ENCODE data around the gene SERGEF. TPM values are rescaled to one million over a fixed set of nuclear protein-coding genes. Genes with fewer than 3 reads are reported as not detected.

Gene SERGEF
- total RNA-seq, result 33.2 TPM
- 63.0 TPM for polyA plus RNA-seq (ENCODE audit: insufficient read depth, low read depth, low replicate concordance)
- long read RNA-seq, donor 1, partial matches to known transcripts, result 0 of 2 reads
- long read RNA-seq, donor 1, other reads (novel, unspliced or antisense), result 0 of 2 reads
- long read RNA-seq, donor 2, partial matches to known transcripts, result 0 of 4 reads
- long read RNA-seq, donor 2, other reads (novel, unspliced or antisense), result 0 of 4 reads
- long read RNA-seq, donor 3, partial matches to known transcripts, result 0 of 1 reads
- long read RNA-seq, donor 3, other reads (novel, unspliced or antisense), result 0 of 1 reads
- long read RNA-seq, donor 4, partial matches to known transcripts, result 0 of 3 reads
- long read RNA-seq, donor 4, other reads (novel, unspliced or antisense), result 0 of 3 reads
- long read RNA-seq, donor 5, result 0 reads
- long read RNA-seq, donor 6, partial matches to known transcripts, result 0 of 2 reads
- long read RNA-seq, donor 6, other reads (novel, unspliced or antisense), result 0 of 2 reads
- long read RNA-seq, donor 7, transcript SERGEF-201 (11 exons, 1,566 nt), result major isoform, 5 of 17 reads
- long read RNA-seq, donor 7, partial matches to known transcripts, result 2 of 17 reads
- long read RNA-seq, donor 7, other reads (novel, unspliced or antisense), result 8 of 17 reads
- long read RNA-seq, donor 8, partial matches to known transcripts, result 0 of 1 reads
- long read RNA-seq, donor 8, other reads (novel, unspliced or antisense), result 0 of 1 reads
- long read RNA-seq, donor 9, partial matches to known transcripts, result 0 of 1 reads
- long read RNA-seq, donor 9, other reads (novel, unspliced or antisense), result 0 of 1 reads
- long read RNA-seq, donor 10, result 0 reads

- Histone ChIP-seq H3K27me3 (ENCODE audit: control insufficient read depth, insufficient read depth, low read length) (no peaks in the 10 kb centered on the region), H3K36me3 (ENCODE audit: control insufficient read depth in 2 of 3, insufficient read depth in 3 of 3, low read length in 3 of 3) (no peaks in the 10 kb centered on the region), H3K27ac (ENCODE audit: low read depth in 2 of 2, low read length in 2 of 2) (peak within 1 kb of the TSS; percentile 42 to 74), H3K4me1 (ENCODE audit: control insufficient read depth in 2 of 3, insufficient read depth in 2 of 3, low read depth in 1 of 3, low read length in 3 of 3) (peaks cover 0 to 5% (median 0%) of the 10 kb centered on the region in 3 donors), H3K9me3 (ENCODE audit: control insufficient read depth in 2 of 3, insufficient read depth in 1 of 3, low read length in 3 of 3) (no peaks in the 10 kb centered on the region), H3K4me3 (ENCODE audit: low read length in 3 of 3) (peak within 1 kb of the TSS; percentile 72 to 95 (median 84)), H3K9ac (ENCODE audit: low read length in 3 of 3) (peak within 1 kb of the TSS; percentile 50 to 87 (median 71))
- DNase-seq, result peak; percentile 87 to 98 (median 92)
- no peak for TF ChIP-seq CTCF (IDR thresholded peaks at IDR 0.05; ENCODE audit: borderline replicate concordance, extremely low read depth, insufficient read depth)
- FAIRE-seq, result no peak
- intact Hi-C loops (cut with DNase I), result no loop called here
These were observed at the start of gene SERGEF for GRCh38 chr11:18012906-18013781. Gene SERGEF (minus strand): TSS chr11:18013047. CDS start chr11:18013010, 37 bp downstream.

- no peak for TF ChIP-seq CTCF (IDR thresholded peaks at IDR 0.05; ENCODE audit: borderline replicate concordance, extremely low read depth, insufficient read depth)
- no peak overlapping the region for H3K27ac ChIP-seq (ENCODE audit: low read depth in 2 of 2, low read length in 2 of 2)
- H3K9me3 ChIP-seq (ENCODE audit: control insufficient read depth in 2 of 3, insufficient read depth in 1 of 3, low read length in 3 of 3), result no peaks in the 10 kb centered on the region
- no peaks in the 10 kb centered on the region for H3K36me3 ChIP-seq (ENCODE audit: control insufficient read depth in 2 of 3, insufficient read depth in 3 of 3, low read length in 3 of 3)
- H3K9ac ChIP-seq (ENCODE audit: low read length in 3 of 3), result no peak overlapping the region
- intact Hi-C loops (cut with DNase I), result no loop called here
- no peak for FAIRE-seq
- no peaks in the 10 kb centered on the region for H3K27me3 ChIP-seq (ENCODE audit: control insufficient read depth, insufficient read depth, low read length)
- no peak for DNase-seq
- no peak overlapping the region for H3K4me3 ChIP-seq (ENCODE audit: low read length in 3 of 3)
- no peaks in the 10 kb centered on the region for H3K4me1 ChIP-seq (ENCODE audit: control insufficient read depth in 2 of 3, insufficient read depth in 2 of 3, low read depth in 1 of 3, low read length in 3 of 3)
These were observed 48.5 kb upstream of the SERGEF start for GRCh38 chr11:18061351-18061750.

- H3K4me3 ChIP-seq (ENCODE audit: low read length in 3 of 3), result no peak overlapping the region
- no peak overlapping the region for H3K9ac ChIP-seq (ENCODE audit: low read length in 3 of 3)
- intact Hi-C loops (cut with DNase I), result no loop called here
- no peak for DNase-seq
- no peaks in the 10 kb centered on the region for H3K9me3 ChIP-seq (ENCODE audit: control insufficient read depth in 2 of 3, insufficient read depth in 1 of 3, low read length in 3 of 3)
- no peaks in the 10 kb centered on the region for H3K27me3 ChIP-seq (ENCODE audit: control insufficient read depth, insufficient read depth, low read length)
- FAIRE-seq, result no peak
- no peak overlapping the region for H3K27ac ChIP-seq (ENCODE audit: low read depth in 2 of 2, low read length in 2 of 2)
- TF ChIP-seq CTCF (IDR thresholded peaks at IDR 0.05; ENCODE audit: borderline replicate concordance, extremely low read depth, insufficient read depth), result no peak
- H3K4me1 ChIP-seq (ENCODE audit: control insufficient read depth in 2 of 3, insufficient read depth in 2 of 3, low read depth in 1 of 3, low read length in 3 of 3), result no peaks in the 10 kb centered on the region
- H3K36me3 ChIP-seq (ENCODE audit: control insufficient read depth in 2 of 3, insufficient read depth in 3 of 3, low read length in 3 of 3), result no peaks in the 10 kb centered on the region
These were observed 43.8 kb upstream of the SERGEF start for GRCh38 chr11:18056561-18057181.

All from kidney (tissue), 22 donors.